Stimulated activated CD8-positive, alpha-beta memory T cell treated with anti-CD3 and anti-CD28 coated beads, Interleukin-7, amount 100 ng/mL, for 24 hours (primary cell): ENCODE results near the gene ATP6V1G1.
"Not testable (repeated sequence)": the region's sequence is repeated elsewhere in the genome, so short reads cannot be mapped to it uniquely, and the experiment has no call there.

Experiments
- DNase-seq: peaks from one replicate; pipeline ENCODE4 v3.0.0-alpha.2; 2020; ENCODE audit warnings: low read depth

Gene ATP6V1G1

GRCh38 chr9:114587345-114588202 is at the start of gene ATP6V1G1:
Gene ATP6V1G1 (plus strand): TSS chr9:114587769. CDS start chr9:114587839, 70 bp downstream.
- peak; percentile 99 for DNase-seq

GRCh38 chr9:114538241-114538640 is 49.3 kb upstream of the ATP6V1G1 start:
- DNase-seq = no peak

GRCh38 chr9:114539701-114540380 is 47.7 kb upstream of the ATP6V1G1 start:
- no peak for DNase-seq

GRCh38 chr9:114545055-114545454 is 42.5 kb upstream of the ATP6V1G1 start:
- no peak for DNase-seq

- no peak for DNase-seq
Measured at GRCh38 chr9:114546851-114547250, 40.7 kb upstream of the ATP6V1G1 start.

GRCh38 chr9:114549697-114550330 is 37.8 kb upstream of the ATP6V1G1 start:
- DNase-seq = no peak

- no peak for DNase-seq
Measured at GRCh38 chr9:114551750-114552685, 35.6 kb upstream of the ATP6V1G1 start.

- DNase-seq = no peak
Measured at GRCh38 chr9:114552706-114553105, 34.9 kb upstream of the ATP6V1G1 start.

- DNase-seq = no peak
Measured at GRCh38 chr9:114553202-114553601, 34.4 kb upstream of the ATP6V1G1 start.

- DNase-seq = no peak
Measured at GRCh38 chr9:114555696-114556095, 31.9 kb upstream of the ATP6V1G1 start.

- no peak for DNase-seq
Measured at GRCh38 chr9:114558027-114558675, 29.4 kb upstream of the ATP6V1G1 start.

- DNase-seq = no peak
Measured at GRCh38 chr9:114559830-114560513, 27.6 kb upstream of the ATP6V1G1 start.

- no peak for DNase-seq
Measured at GRCh38 chr9:114560956-114561355, 26.6 kb upstream of the ATP6V1G1 start.

GRCh38 chr9:114561771-114562170 is 25.8 kb upstream of the ATP6V1G1 start:
- DNase-seq = no peak

- DNase-seq = no peak
Measured at GRCh38 chr9:114565204-114565603, 22.4 kb upstream of the ATP6V1G1 start.

GRCh38 chr9:114570742-114571141 is 16.8 kb upstream of the ATP6V1G1 start:
- no peak for DNase-seq

- no peak for DNase-seq
Measured at GRCh38 chr9:114571391-114571790, 16.2 kb upstream of the ATP6V1G1 start.

- DNase-seq = no peak
Measured at GRCh38 chr9:114572199-114572598, 15.4 kb upstream of the ATP6V1G1 start.

GRCh38 chr9:114574438-114574837 is 13.1 kb upstream of the ATP6V1G1 start:
- DNase-seq = no peak

GRCh38 chr9:114576779-114577178 is 10.8 kb upstream of the ATP6V1G1 start:
- not testable (repeated sequence) for DNase-seq

GRCh38 chr9:114578134-114578533 is 9.4 kb upstream of the ATP6V1G1 start:
- not testable (repeated sequence) for DNase-seq
